Activated CD8-positive, alpha-beta T cell treated with anti-CD3 and anti-CD28 coated beads for 36 hours (primary cell): ENCODE data around the gene OR10J4. TPM values are rescaled to one million over a fixed set of nuclear protein-coding genes. Genes with fewer than 3 reads are reported as not detected.

ENCODE experiments used
- ATAC-seq: fragments of 200-7000 bp; cut with Tn5 transposase; one replicate; pipeline ENCODE4 v1.10.0; 2021; ENCODE audit warnings: mild to moderate bottlenecking, moderate library complexity
- CTCF ChIA-PET: fragments of 350-600 bp; sonication (Branson Sonifier 250); formaldehyde crosslinking; loops from one replicate; lab custom pipeline; 2021; ENCODE audit warnings: antibody characterized with exemption; lab: Charles Lee
- POLR2A ChIA-PET: fragments of 350-600 bp; sonication (Branson Sonifier 250); formaldehyde crosslinking; loops from one replicate; lab custom pipeline; 2021; ENCODE audit warnings: antibody characterized with exemption; lab: Charles Lee
- DNase-seq: peaks from one replicate; pipeline ENCODE4 v3.0.0-alpha.2; 2020
- H3K27ac Mint-ChIP-seq: one replicate; pipeline ENCODE4 v1.8.0; 2021; ENCODE audit warnings: mild to moderate bottlenecking, mixed read lengths
- H3K27me3 Mint-ChIP-seq: one replicate; pipeline ENCODE4 v1.8.0; 2021; ENCODE audit warnings: mixed read lengths
- H3K36me3 Mint-ChIP-seq: one replicate; pipeline ENCODE4 v1.8.0; 2021; ENCODE audit warnings: low read depth, mixed read lengths
- H3K4me1 Mint-ChIP-seq: one replicate; pipeline ENCODE4 v1.8.0; 2021; ENCODE audit warnings: low read depth, mixed read lengths
- H3K4me3 Mint-ChIP-seq: one replicate; pipeline ENCODE4 v1.8.0; 2021; ENCODE audit warnings: mild to moderate bottlenecking, moderate library complexity, mixed read lengths
- H3K9me3 Mint-ChIP-seq: one replicate; pipeline ENCODE4 v1.8.0; 2021; ENCODE audit warnings: mixed read lengths
- intact Hi-C: fragments of 100-400 bp; cut with micrococcal nuclease; formaldehyde crosslinking; loops from one replicate; pipeline ENCODE4 v1.10.0; 2022
- total RNA-seq, 2 experiments: library from RNA; stranded (reverse); gene quantifications; one replicate each; pipeline ENCODE4 v1.2.3, GENCODE V29; 2021
- TF ChIP-seq, protein P1 (sequence below): fragments of 200-600 bp; IDR thresholded peaks from one replicate; pipeline ENCODE4 v1.8.0; 2022; ENCODE audit warnings: antibody characterized with exemption, mild to moderate bottlenecking

OR10J4 gene
- total RNA-seq, 2 experiments from 2014 or later = not detected

DNA sequence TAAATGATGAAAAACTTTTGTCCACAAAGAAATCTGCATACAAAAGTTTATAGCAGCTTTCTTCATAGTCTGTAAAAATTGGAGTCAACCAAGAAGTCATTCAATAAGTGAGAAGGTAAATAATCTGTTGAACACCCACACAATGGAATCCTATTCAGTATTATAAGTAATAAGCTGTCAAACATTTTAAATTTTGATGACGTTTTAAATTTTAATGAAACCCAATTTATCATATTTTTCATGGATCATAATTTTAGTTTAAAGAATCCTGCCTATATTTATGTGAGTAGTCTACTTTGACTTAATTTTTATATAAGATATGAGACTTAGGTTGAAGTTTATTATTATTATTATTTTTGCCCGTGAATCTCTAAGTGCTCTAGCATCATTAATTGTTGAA, 27.5 kb downstream of the OR10J4 start:
- no peak overlapping the region for H3K27ac Mint-ChIP-seq
- ChIA-PET CTCF (no interaction called here), POLR2A (no interaction called here)
- no peaks in the 10 kb centered on the region for H3K4me1 Mint-ChIP-seq
- peaks cover 13% of the 10 kb centered on the region for H3K9me3 Mint-ChIP-seq
- peaks cover 5% of the 10 kb centered on the region for H3K27me3 Mint-ChIP-seq
- no peak for ATAC-seq
- no peak overlapping the region for H3K4me3 Mint-ChIP-seq
- DNase-seq = no peak
- H3K36me3 Mint-ChIP-seq = no peaks in the 10 kb centered on the region
- TF ChIP-seq, protein P1, sequence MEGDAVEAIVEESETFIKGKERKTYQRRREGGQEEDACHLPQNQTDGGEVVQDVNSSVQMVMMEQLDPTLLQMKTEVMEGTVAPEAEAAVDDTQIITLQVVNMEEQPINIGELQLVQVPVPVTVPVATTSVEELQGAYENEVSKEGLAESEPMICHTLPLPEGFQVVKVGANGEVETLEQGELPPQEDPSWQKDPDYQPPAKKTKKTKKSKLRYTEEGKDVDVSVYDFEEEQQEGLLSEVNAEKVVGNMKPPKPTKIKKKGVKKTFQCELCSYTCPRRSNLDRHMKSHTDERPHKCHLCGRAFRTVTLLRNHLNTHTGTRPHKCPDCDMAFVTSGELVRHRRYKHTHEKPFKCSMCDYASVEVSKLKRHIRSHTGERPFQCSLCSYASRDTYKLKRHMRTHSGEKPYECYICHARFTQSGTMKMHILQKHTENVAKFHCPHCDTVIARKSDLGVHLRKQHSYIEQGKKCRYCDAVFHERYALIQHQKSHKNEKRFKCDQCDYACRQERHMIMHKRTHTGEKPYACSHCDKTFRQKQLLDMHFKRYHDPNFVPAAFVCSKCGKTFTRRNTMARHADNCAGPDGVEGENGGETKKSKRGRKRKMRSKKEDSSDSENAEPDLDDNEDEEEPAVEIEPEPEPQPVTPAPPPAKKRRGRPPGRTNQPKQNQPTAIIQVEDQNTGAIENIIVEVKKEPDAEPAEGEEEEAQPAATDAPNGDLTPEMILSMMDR = no peak
- intact Hi-C loops = no loop called here

DNA sequence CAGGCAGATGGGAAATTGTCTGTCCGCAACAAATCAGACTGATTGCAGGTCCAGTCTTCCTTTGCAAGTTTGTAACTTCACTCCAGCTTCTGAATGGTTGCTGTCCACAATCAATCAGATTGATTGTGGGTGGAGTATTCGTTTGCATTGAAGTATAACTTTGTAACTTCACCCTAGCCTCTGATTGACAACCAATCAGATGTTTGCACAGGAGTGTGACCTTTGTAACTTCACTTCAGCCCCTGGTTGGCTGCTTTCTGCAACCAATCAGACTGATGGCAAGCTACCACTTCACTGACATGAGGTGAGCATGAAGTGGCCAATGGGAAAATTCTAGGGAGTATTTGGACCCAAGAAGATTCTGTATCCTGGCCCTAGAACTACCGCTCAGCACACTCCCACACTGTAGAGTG, 33.2 kb downstream of the OR10J4 start:
- H3K4me3 Mint-ChIP-seq = no peak overlapping the region
- H3K27me3 Mint-ChIP-seq = peaks cover 17% of the 10 kb centered on the region
- ChIA-PET POLR2A (no interaction called here), CTCF (no interaction called here)
- H3K36me3 Mint-ChIP-seq = no peaks in the 10 kb centered on the region
- no peaks in the 10 kb centered on the region for H3K4me1 Mint-ChIP-seq
- TF ChIP-seq, protein P1 = no peak
- intact Hi-C loops = no loop called here
- no peak for DNase-seq
- H3K9me3 Mint-ChIP-seq = peaks cover 13% of the 10 kb centered on the region
- ATAC-seq = no peak
- H3K27ac Mint-ChIP-seq = no peak overlapping the region

DNA sequence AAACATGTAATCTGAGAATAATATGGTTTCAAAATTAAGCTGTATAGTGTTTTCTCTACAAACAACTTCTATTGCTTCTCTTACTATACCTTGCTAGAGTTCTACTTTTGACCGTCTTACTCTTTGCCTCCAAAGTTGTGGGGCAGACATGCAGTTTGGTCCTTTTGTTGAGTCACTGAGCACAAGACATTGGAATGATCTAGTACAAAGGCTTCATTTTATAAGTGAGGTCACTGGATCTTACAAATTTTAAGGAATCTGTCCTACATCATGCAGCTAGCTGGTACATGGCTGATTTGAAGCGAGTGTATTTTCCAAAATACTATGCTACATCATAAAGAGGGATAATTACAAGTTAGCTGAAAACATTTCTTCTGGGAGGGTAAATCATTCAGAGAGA, 36.3 kb downstream of the OR10J4 start:
- Mint-ChIP-seq H3K9me3 (peaks cover 3% of the 10 kb centered on the region), H3K27ac (no peak overlapping the region), H3K36me3 (no peaks in the 10 kb centered on the region), H3K4me1 (no peaks in the 10 kb centered on the region), H3K4me3 (no peak overlapping the region), H3K27me3 (peaks cover 25% of the 10 kb centered on the region)
- TF ChIP-seq, protein P1 = no peak
- POLR2A ChIA-PET = no interaction called here
- ATAC-seq (no peak), DNase-seq (no peak)
- CTCF ChIA-PET = no interaction called here
- intact Hi-C loops = no loop called here

DNA sequence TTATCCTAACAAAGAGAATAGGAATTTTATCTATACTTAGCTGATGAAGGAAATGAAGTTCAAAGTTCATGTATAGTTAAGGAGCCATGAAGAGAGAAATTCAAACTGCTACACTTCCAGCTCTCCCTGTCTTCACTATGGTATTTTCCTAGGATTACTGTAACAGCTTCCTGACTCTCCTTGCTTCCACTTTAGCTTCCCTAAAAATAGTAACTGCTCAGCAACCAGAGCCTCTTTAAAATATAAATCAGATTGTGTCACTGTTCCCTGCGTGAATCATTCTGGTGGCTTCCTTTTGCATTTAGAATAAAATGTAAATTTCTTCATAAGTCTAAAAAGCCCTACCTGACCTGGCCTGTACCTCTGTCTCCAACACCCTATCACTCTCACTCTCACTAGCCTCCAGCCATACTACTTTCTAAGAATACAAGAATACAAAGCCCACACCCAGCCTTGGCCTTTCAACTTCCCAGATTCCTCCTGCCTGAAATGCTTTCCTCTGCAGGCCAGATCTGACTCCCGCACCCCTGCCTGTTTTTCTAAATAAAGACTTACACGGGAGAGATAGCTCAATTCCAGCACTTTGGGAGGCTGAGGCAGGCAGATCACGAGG, 38.0 kb downstream of the OR10J4 start:
- DNase-seq (no peak), ATAC-seq (no peak)
- ChIA-PET CTCF (interaction anchor here (0.7 kb wide), 1 partner anchor 219 kb away, joined by 5 read pairs; no protein-coding TSS in a partner anchor), POLR2A (no interaction called here)
- Mint-ChIP-seq H3K36me3 (no peaks in the 10 kb centered on the region), H3K4me3 (no peak overlapping the region), H3K9me3 (no peaks in the 10 kb centered on the region), H3K4me1 (no peaks in the 10 kb centered on the region), H3K27ac (no peak overlapping the region), H3K27me3 (peaks cover 21% of the 10 kb centered on the region)
- TF ChIP-seq, protein P1 = no peak
- intact Hi-C loops = no loop called here

DNA sequence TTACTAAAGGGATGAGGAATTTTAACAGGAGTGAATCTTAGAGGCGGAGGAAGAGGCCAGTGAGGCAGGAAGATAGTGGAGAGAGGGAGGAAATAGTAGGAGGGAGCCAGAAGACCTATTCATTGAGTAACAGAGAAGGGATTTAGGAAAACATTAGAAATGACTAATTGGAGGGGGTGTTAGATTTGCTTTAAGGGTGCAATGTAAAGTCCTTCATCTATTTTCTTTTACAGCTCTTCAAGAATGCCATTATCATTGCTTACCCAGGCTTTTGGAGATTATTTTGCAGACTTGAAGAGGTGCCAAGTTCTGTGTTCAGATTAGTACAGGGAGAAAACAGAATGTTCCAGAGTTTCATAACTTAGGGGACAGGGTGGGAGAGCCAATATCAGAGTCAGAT, 41.3 kb downstream of the OR10J4 start:
- ChIA-PET POLR2A (no interaction called here), CTCF (no interaction called here)
- ATAC-seq (no peak), DNase-seq (no peak)
- Mint-ChIP-seq H3K4me3 (no peak overlapping the region), H3K27ac (no peak overlapping the region), H3K27me3 (peaks cover 14% of the 10 kb centered on the region), H3K36me3 (no peaks in the 10 kb centered on the region), H3K9me3 (no peaks in the 10 kb centered on the region), H3K4me1 (no peaks in the 10 kb centered on the region)
- TF ChIP-seq, protein P1 = no peak
- intact Hi-C loops = no loop called here
